Measurements from ENCODE around the gene SLCO3A1. TPM values are rescaled to one million over a fixed set of nuclear protein-coding genes. Genes with fewer than 3 reads are reported as not detected.

Gene SLCO3A1
- total RNA-seq, 1 donor from 2014 or later: 56.8 TPM

DNA sequence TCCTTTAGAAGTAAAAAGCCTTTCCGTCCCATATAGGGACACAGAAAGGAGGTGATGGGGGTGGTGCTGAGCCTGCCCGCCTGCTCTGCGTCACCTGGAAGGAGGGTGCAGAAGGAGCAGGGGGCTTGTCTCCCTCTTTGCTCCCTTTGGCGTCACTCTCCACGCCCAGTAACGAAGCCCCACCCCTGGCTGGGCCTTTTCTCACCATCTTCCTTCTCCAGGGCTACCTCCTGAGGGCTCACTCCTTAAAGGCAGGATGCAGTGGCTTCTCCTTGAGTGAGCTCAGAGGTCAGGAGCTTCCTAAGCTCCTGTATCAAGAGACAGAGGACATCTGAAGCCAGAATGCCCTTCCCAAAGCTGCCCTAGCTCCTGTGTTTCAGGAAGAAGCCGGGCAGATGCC is 31.5 kb downstream of the SLCO3A1 start:
- Histone ChIP-seq H3K36me3 (no peaks in the 10 kb centered on the region), H3K9me3 (replicated peaks) (no peaks in the 10 kb centered on the region), H3K27ac (replicated peaks) (no peak overlapping the region), H3K27me3 (ENCODE audit: low read depth) (no peaks in the 10 kb centered on the region), H3K4me1 (peaks cover 87% of the 10 kb centered on the region), H3K4me3 (no peak overlapping the region)
- intact Hi-C loops (cut with micrococcal nuclease): no loop called here
- no peak for DNase-seq
- TF ChIP-seq, protein P1, sequence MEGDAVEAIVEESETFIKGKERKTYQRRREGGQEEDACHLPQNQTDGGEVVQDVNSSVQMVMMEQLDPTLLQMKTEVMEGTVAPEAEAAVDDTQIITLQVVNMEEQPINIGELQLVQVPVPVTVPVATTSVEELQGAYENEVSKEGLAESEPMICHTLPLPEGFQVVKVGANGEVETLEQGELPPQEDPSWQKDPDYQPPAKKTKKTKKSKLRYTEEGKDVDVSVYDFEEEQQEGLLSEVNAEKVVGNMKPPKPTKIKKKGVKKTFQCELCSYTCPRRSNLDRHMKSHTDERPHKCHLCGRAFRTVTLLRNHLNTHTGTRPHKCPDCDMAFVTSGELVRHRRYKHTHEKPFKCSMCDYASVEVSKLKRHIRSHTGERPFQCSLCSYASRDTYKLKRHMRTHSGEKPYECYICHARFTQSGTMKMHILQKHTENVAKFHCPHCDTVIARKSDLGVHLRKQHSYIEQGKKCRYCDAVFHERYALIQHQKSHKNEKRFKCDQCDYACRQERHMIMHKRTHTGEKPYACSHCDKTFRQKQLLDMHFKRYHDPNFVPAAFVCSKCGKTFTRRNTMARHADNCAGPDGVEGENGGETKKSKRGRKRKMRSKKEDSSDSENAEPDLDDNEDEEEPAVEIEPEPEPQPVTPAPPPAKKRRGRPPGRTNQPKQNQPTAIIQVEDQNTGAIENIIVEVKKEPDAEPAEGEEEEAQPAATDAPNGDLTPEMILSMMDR (IDR thresholded peaks at IDR 0.05; ENCODE audit: borderline replicate concordance): no peak

DNA sequence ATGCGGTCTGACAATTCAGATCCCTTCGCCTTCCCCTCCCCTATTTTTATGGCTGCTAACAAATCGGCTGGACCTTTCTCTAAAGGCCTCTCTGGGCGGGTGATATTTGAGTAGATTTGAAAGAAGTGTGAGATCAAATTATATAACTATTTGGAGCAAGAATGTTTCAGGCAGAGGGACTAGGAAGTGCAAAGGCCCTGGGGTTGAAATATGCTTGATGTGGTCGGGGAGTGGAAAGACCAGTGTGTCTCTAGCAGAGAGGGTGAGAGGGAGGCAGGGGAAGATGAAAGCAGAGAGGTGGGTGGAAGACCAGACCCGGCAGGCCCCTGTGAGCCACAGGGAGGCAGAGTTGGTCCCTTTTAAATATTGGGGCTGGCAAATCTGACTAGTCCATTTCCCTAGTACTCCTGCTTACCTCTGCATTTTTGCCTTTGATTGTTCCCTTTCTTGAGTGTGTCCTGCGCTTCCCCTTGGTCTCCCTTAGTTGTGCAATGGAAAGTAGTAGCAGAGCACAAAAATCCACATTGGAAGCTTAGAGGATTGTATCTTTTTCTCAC is 32.3 kb downstream of the SLCO3A1 start:
- Histone ChIP-seq H3K9me3 (replicated peaks) (no peaks in the 10 kb centered on the region), H3K4me3 (no peak overlapping the region), H3K27me3 (ENCODE audit: low read depth) (no peaks in the 10 kb centered on the region), H3K36me3 (no peaks in the 10 kb centered on the region), H3K27ac (replicated peaks) (no peak overlapping the region), H3K4me1 (peaks cover 91% of the 10 kb centered on the region)
- TF ChIP-seq, protein P1 (IDR thresholded peaks at IDR 0.05; ENCODE audit: borderline replicate concordance): peak; percentile 44
- intact Hi-C loops (cut with micrococcal nuclease): no loop called here
- no peak for DNase-seq

DNA sequence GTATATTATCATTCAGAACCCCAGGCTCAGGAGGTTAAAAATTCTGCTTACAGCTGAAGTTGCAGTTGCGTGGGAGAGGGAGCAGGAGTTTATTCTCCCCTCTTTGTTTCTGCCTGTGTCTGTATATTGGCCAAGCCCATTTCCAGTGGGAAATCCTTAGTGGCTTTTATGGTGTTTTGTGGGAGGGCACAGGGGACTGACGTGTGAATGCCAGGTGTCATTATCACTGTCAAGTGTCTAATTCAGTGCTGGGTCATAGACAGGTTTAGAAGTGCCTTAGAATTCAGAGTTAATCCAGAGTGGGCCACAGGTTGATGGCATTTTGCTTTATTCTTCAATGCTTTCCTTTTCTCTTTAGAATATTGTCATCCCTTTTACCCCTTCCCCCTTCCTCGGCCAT is 33.4 kb downstream of the SLCO3A1 start:
- no peak overlapping the region for H3K4me3 ChIP-seq
- no peak for DNase-seq
- no peaks in the 10 kb centered on the region for H3K9me3 ChIP-seq (replicated peaks)
- TF ChIP-seq, protein P1 (IDR thresholded peaks at IDR 0.05; ENCODE audit: borderline replicate concordance): no peak
- H3K36me3 ChIP-seq: no peaks in the 10 kb centered on the region
- no peaks in the 10 kb centered on the region for H3K27me3 ChIP-seq (ENCODE audit: low read depth)
- intact Hi-C loops (cut with micrococcal nuclease): no loop called here
- peaks cover 91% of the 10 kb centered on the region for H3K4me1 ChIP-seq
- H3K27ac ChIP-seq (replicated peaks): peak overlapping the region; percentile 71

DNA sequence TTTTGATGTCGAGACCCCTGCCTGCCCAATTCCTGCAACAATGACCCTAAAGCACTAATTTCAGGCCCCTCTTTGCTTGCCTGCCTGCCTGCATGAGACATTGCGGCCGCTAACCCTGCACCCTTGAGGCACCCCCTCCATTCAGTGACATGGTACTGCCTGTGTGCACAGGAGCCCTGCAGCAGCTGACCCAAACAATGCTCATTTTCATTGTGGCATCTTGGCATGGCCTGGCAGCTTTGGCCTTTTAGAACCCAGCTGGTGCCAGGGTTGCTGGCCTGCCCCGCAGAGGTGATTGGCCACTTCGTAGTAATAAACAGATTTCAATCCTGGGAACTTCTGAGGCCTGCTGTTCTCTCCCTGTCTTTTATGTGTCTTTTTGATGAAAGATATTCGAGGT is 33.8 kb downstream of the SLCO3A1 start:
- no peaks in the 10 kb centered on the region for H3K36me3 ChIP-seq
- intact Hi-C loops (cut with micrococcal nuclease): no loop called here
- peak; percentile 55 for DNase-seq
- no peak overlapping the region for H3K4me3 ChIP-seq
- H3K27me3 ChIP-seq (ENCODE audit: low read depth): no peaks in the 10 kb centered on the region
- TF ChIP-seq, protein P1 (IDR thresholded peaks at IDR 0.05; ENCODE audit: borderline replicate concordance): no peak
- peak overlapping the region; percentile 71 for H3K27ac ChIP-seq (replicated peaks)
- peaks cover 91% of the 10 kb centered on the region for H3K4me1 ChIP-seq
- no peaks in the 10 kb centered on the region for H3K9me3 ChIP-seq (replicated peaks)

DNA sequence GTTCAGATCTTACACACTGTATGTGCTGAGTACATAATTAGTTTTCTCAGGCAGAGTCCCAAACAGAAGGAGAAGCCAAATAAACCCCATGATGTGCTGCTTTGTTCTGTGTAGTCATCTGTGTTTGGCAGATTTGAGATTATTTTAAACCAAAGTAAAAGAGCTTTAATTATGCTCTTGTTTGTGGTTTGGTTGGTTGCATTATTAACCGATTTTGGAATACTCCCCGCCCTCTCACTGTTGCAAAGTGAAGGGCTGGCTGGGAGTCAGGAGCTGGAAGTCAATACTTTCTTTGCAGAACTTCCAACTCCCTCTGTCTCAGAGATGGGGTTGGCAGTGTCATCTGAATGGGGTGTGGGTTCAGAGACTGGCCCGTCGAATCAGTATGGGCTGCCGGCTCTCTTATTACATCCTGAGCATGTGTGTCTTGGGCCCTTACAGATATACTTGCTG is 34.4 kb downstream of the SLCO3A1 start:
- Histone ChIP-seq H3K27ac (replicated peaks) (peak overlapping the region; percentile 71), H3K4me1 (peaks cover 91% of the 10 kb centered on the region)

More for the DNA sequence above, 34.4 kb downstream of the SLCO3A1 start:
- Histone ChIP-seq H3K27me3 (ENCODE audit: low read depth) (no peaks in the 10 kb centered on the region), H3K4me3 (no peak overlapping the region), H3K9me3 (replicated peaks) (no peaks in the 10 kb centered on the region), H3K36me3 (no peaks in the 10 kb centered on the region)
- TF ChIP-seq, protein P1 (IDR thresholded peaks at IDR 0.05; ENCODE audit: borderline replicate concordance): no peak
- intact Hi-C loops (cut with micrococcal nuclease): no loop called here
- no peak for DNase-seq
